HG02840 (cell line): ENCODE results near the gene ZNF500.
"Not testable (repeated sequence)": the region's sequence is repeated elsewhere in the genome, so short reads cannot be mapped to it uniquely, and the experiment has no call there.

ENCODE experiments used
- ATAC-seq: cut with Tn5 transposase; IDR thresholded peaks from one replicate; pipeline ENCODE4 v1.9.1; 2021; ENCODE audit warnings: mild to moderate bottlenecking, moderate library complexity, moderate number of reproducible peaks; ENCODE audit not compliant: unreplicated experiment, low FRiP score

The ZNF500 gene

GRCh38 chr16:4796982-4797804 is 30.2 kb upstream of the ZNF500 start:
- ATAC-seq = no peak

- no peak for ATAC-seq
Observed at GRCh38 chr16:4795828-4796572, 29.0 kb upstream of the ZNF500 start.

- no peak for ATAC-seq
Observed at GRCh38 chr16:4795181-4795827, 28.3 kb upstream of the ZNF500 start, which contains the start of gene SMIM22. TSS of gene SMIM22 (plus strand) at chr16:4795369. CDS start at chr16:4795735, 366 bp downstream.

- ATAC-seq = no peak
Observed at GRCh38 chr16:4792951-4793513, 26.1 kb upstream of the ZNF500 start.

GRCh38 chr16:4790871-4791270 is 23.9 kb upstream of the ZNF500 start:
- ATAC-seq = no peak

- no peak for ATAC-seq
Observed at GRCh38 chr16:4790261-4790660, 23.3 kb upstream of the ZNF500 start.

- ATAC-seq = no peak
Observed at GRCh38 chr16:4788910-4789309, 21.9 kb upstream of the ZNF500 start.

GRCh38 chr16:4788489-4788889 is 21.5 kb upstream of the ZNF500 start:
- no peak for ATAC-seq

- no peak for ATAC-seq
Observed at GRCh38 chr16:4787627-4788482, 20.9 kb upstream of the ZNF500 start, which contains the start of gene SEPTIN12. TSS of gene SEPTIN12 (minus strand) at chr16:4788345. CDS start at chr16:4787645, 700 bp downstream.

GRCh38 chr16:4787068-4787467 is 20.1 kb upstream of the ZNF500 start:
- ATAC-seq = no peak

- ATAC-seq = no peak
Observed at GRCh38 chr16:4785758-4786433, 18.9 kb upstream of the ZNF500 start.

GRCh38 chr16:4784444-4784987 is 17.6 kb upstream of the ZNF500 start:
- ATAC-seq = not testable (repeated sequence)

GRCh38 chr16:4783951-4784336 is 17.0 kb upstream of the ZNF500 start:
- no peak for ATAC-seq

- ATAC-seq = no peak
Observed at GRCh38 chr16:4783251-4783950, 16.4 kb upstream of the ZNF500 start.

GRCh38 chr16:4780235-4780634 is 13.3 kb upstream of the ZNF500 start:
- no peak for ATAC-seq

- ATAC-seq = no peak
Observed at GRCh38 chr16:4778050-4778392, 11.1 kb upstream of the ZNF500 start.

- ATAC-seq = no peak
Observed at GRCh38 chr16:4777339-4778049, 10.5 kb upstream of the ZNF500 start.

- ATAC-seq = no peak
Observed at GRCh38 chr16:4776141-4776705, 9.3 kb upstream of the ZNF500 start.
